SK-N-SH (cell line): ENCODE results near the gene SEMA3B. TPM values are rescaled to one million over a fixed set of nuclear protein-coding genes. Genes with fewer than 3 reads are reported as not detected.
A peak's percentile ranks its signal among the peaks of the same experiment; 100 is the strongest.
"Not testable (repeated sequence)": the region's sequence is repeated elsewhere in the genome, so short reads cannot be mapped to it uniquely, and the experiment has no call there.

Experiments
- CTCF ChIA-PET: fragments of 300-600, 350-600 bp; formaldehyde crosslinking; extraction: SDS; loops from one replicate; lab custom pipeline; 2021; lab: Yijun Ruan, JAX
- POLR2A ChIA-PET: fragments of 350-600 bp; sonication (Branson Sonifier 250); formaldehyde crosslinking; extraction: SDS; loops from one replicate; lab custom pipeline; 2020; ENCODE audit warnings: antibody characterized with exemption, inconsistent platforms; lab: Yijun Ruan, JAX
- DNase-seq: peaks from one replicate; pipeline ENCODE4 v3.0.0; 2012
- H2AFZ ChIP-seq: fragments of 200-600 bp; sonication (generic); 2 replicates; pipeline ENCODE4 v1.8.1; 2016; ENCODE audit warnings: antibody characterized with exemption, mild to moderate bottlenecking, low read depth
- H3F3A ChIP-seq: fragments of 200-600 bp; sonication (generic); replicated peaks from 2 replicates; pipeline ENCODE3; 2016; ENCODE audit warnings: antibody characterized with exemption, mild to moderate bottlenecking; ENCODE audit not compliant: insufficient read depth
- H3K27ac ChIP-seq, 2 experiments: fragments of 200-500 bp in 1 of 2; fragments of 200-600 bp in 1 of 2; sonication (Bioruptor generic) in 1 of 2; sonication (generic), shearing (Covaris generic) in 1 of 2; 2 replicates each; pipeline versions ENCODE4 v1.5.1 to v1.6.1; 2014 to 2016; ENCODE audit warnings: low read depth in 2 of 2, inconsistent platforms in 1 of 2, low read length in 1 of 2, mild to moderate bottlenecking in 1 of 2, mixed read lengths in 1 of 2
- H3K27me3 ChIP-seq: fragments of 200-600 bp; sonication (generic), shearing (Covaris generic); 2 replicates; pipeline ENCODE4 v1.6.1; 2016; ENCODE audit warnings: mixed run types; ENCODE audit not compliant: insufficient read depth
- H3K36me3 ChIP-seq, 2 experiments: fragments of 200-500 bp in 1 of 2; fragments of 200-600 bp in 1 of 2; sonication (Bioruptor generic) in 1 of 2; sonication (generic) in 1 of 2; replicated peaks in 1 of 2; 2 replicates each; pipeline versions ENCODE3 to v1.5.1; 2014 to 2016; ENCODE audit warnings: low read length in 1 of 2, mild to moderate bottlenecking in 1 of 2; ENCODE audit not compliant: insufficient read depth in 2 of 2, control insufficient read depth in 1 of 2
- H3K4me1 ChIP-seq, 2 experiments: fragments of 200-500 bp in 1 of 2; fragments of 200-600 bp in 1 of 2; sonication (Bioruptor generic) in 1 of 2; sonication (generic), shearing (Covaris generic) in 1 of 2; 2 replicates each; pipeline versions ENCODE4 v1.5.1 to v1.6.1; 2014 to 2016; ENCODE audit warnings: low read depth in 1 of 2, low read length in 1 of 2, mixed run types in 1 of 2; ENCODE audit not compliant: insufficient read depth in 2 of 2, control insufficient read depth in 1 of 2
- H3K4me2 ChIP-seq: fragments of 200-600 bp; sonication (generic), shearing (Covaris generic); 2 replicates; pipeline ENCODE4 v1.6.1; 2017; ENCODE audit warnings: mixed run types
- H3K4me3 ChIP-seq, 2 experiments: fragments of 200-500 bp in 1 of 2; fragments of 200-600 bp in 1 of 2; sonication (Bioruptor generic) in 1 of 2; sonication (generic), shearing (Covaris generic) in 1 of 2; 2 replicates each; pipeline versions ENCODE4 v1.5.1 to v1.8.1; 2014 to 2016; ENCODE audit warnings: low read depth in 2 of 2, inconsistent platforms in 1 of 2, low read length in 1 of 2, mild to moderate bottlenecking in 1 of 2, mixed read lengths in 1 of 2, moderate library complexity in 1 of 2
- H3K79me2 ChIP-seq: fragments of 200-600 bp; sonication (generic); 2 replicates; pipeline ENCODE4 v1.8.1; 2017; ENCODE audit warnings: mild to moderate bottlenecking; ENCODE audit not compliant: insufficient read depth
- H3K9ac ChIP-seq: fragments of 200-600 bp; sonication (generic); 2 replicates; pipeline ENCODE4 v1.6.1; 2017; ENCODE audit warnings: mixed run types
- H3K9me2 ChIP-seq: fragments of 200-600 bp; sonication (generic); 2 replicates; pipeline ENCODE4 v1.6.1; 2017; ENCODE audit warnings: mixed run types
- H3K9me3 ChIP-seq: fragments of 200-600 bp; sonication (generic); 2 replicates; pipeline ENCODE4 v1.6.1; 2017; ENCODE audit warnings: mixed run types, mild to moderate bottlenecking, moderate library complexity
- H4K20me1 ChIP-seq: fragments of 200-600 bp; sonication (generic); 2 replicates; pipeline ENCODE4 v1.6.1; 2017; ENCODE audit warnings: mild to moderate bottlenecking, mixed run types; ENCODE audit not compliant: insufficient read depth
- CHD2 ChIP-seq: fragments of 150-350 bp; IDR thresholded peaks from 2 replicates; pipeline ENCODE4 v1.6.1; 2018; ENCODE audit warnings: low read length; ENCODE audit not compliant: partially characterized antibody
- NRF1 ChIP-seq: IDR thresholded peaks from 2 replicates; pipeline ENCODE4 v1.6.1; 2012; ENCODE audit warnings: low read depth, mild to moderate bottlenecking, low read length
- PBX3 ChIP-seq: IDR thresholded peaks from 2 replicates; pipeline ENCODE4; 2012
- RAD21 ChIP-seq: IDR thresholded peaks from 2 replicates; pipeline ENCODE4 v1.6.1; 2012; ENCODE audit warnings: mild to moderate bottlenecking, low read length
- TCF12 ChIP-seq: IDR thresholded peaks from 2 replicates; pipeline ENCODE4 v1.4.0; 2012
- ZBTB33 ChIP-seq: IDR thresholded peaks from 2 replicates; pipeline ENCODE4 v1.4.0; 2012; ENCODE audit warnings: low read depth, borderline replicate concordance
- WGBS: methylation state at CpG from one replicate; pipeline ENCODE4 v1.1.6; 2017; ENCODE audit warnings: low lambda C conversion rate; 5-methylcytosine and 5-hydroxymethylcytosine counted together
- polyA plus RNA-seq, 3 experiments: library from polyadenylated mRNA; depleted of rRNA; stranded (reverse); fragments of >200 nt; gene quantifications; 2 replicates each; pipeline ENCODE4 v1.2.3, GENCODE V29; 2012
- TF ChIP-seq, protein P1 (sequence below): fragments of 150-350 bp; IDR thresholded peaks from 2 replicates; pipeline ENCODE4 v1.6.1; 2016; ENCODE audit warnings: mild to moderate bottlenecking, low read depth, low read length

The SEMA3B gene
- polyA plus RNA-seq, 1 of the 3 experiments (the other 2 are of a cell fraction) = 14.9 TPM

DNA sequence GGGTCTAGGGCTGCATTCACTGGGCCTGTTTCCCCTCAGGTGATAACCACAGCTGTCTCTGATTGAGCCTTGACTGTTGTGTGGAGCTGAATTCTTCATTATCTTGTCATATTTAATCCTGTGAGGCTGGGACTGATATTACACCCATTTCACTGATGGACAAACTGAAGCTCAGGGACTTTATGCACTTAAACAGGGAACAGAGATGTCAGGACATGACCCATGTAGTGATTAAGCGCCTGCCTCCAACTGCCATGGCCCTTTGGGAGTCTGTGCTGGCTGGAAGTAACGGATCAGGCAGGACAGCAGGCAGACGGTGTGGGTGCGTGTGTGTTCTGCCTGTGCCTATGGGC is 25.4 kb upstream of the SEMA3B start:
- Histone ChIP-seq H3K4me1 (peaks cover 37 to 46% of the 10 kb centered on the region in 2 experiments; a peak in 3 of 4 replicates), H3K4me2 (no peak overlapping the region), H4K20me1 (peaks cover 91% of the 10 kb centered on the region), H3K4me3 (no peak overlapping the region), H3K36me3 (peaks cover 0 to 20% of the 10 kb centered on the region in 2 experiments), H3K79me2 (peaks cover 100% of the 10 kb centered on the region), H3K9me3 (no peaks in the 10 kb centered on the region)
- POLR2A ChIA-PET = interaction anchor here (1.8 kb wide), 1 partner anchor 16 kb away, joined by 4 read pairs; no protein-coding TSS in a partner anchor
- CTCF ChIA-PET = interaction anchor here (0.7 to 61.6 kb wide), 9 partner anchors 10 to 122 kb away, joined by 3 to 1375 read pairs (median 4); partner anchors contain the start of genes GNAI2, GNAT1 and IFRD2
- no peak for DNase-seq
- 93% methylated on average over 4 of the region's 4 CpGs for WGBS
- TF ChIP-seq RAD21 (no peak), NRF1 (no peak), CHD2 (no peak), TCF12 (no peak), PBX3 (no peak), ZBTB33 (no peak)
- TF ChIP-seq, protein P1, sequence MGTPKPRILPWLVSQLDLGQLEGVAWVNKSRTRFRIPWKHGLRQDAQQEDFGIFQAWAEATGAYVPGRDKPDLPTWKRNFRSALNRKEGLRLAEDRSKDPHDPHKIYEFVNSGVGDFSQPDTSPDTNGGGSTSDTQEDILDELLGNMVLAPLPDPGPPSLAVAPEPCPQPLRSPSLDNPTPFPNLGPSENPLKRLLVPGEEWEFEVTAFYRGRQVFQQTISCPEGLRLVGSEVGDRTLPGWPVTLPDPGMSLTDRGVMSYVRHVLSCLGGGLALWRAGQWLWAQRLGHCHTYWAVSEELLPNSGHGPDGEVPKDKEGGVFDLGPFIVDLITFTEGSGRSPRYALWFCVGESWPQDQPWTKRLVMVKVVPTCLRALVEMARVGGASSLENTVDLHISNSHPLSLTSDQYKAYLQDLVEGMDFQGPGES = no peak
- TF ChIP-seq, all 33 proteins: peak for 0
- no peaks in the 10 kb centered on the region for H3K27me3 ChIP-seq
- peaks cover 43% of the 10 kb centered on the region for H3F3A ChIP-seq
- peak overlapping the region in 1 of 2 experiments; percentile 17; a peak in 2 of 4 replicates for H3K27ac ChIP-seq
- no peak overlapping the region for H3K9ac ChIP-seq
- no peak overlapping the region for H2AFZ ChIP-seq
- no peaks in the 10 kb centered on the region for H3K9me2 ChIP-seq

- peaks cover 0 to 12% of the 10 kb centered on the region in 2 experiments for H3K36me3 ChIP-seq
- H3K9me3 ChIP-seq, POLR2A ChIA-PET, H3K9ac ChIP-seq, H3K4me2 ChIP-seq, DNase-seq, H3K27me3 ChIP-seq, H3K9me2 ChIP-seq, H2AFZ ChIP-seq, H3K4me3 ChIP-seq: not testable (repeated sequence)
- H3K4me1 ChIP-seq = peaks cover 35 to 36% of the 10 kb centered on the region in 2 experiments; a peak in 3 of 4 replicates
- H3F3A ChIP-seq = peaks cover 43% of the 10 kb centered on the region
- H3K79me2 ChIP-seq = peaks cover 100% of the 10 kb centered on the region
- WGBS = 91% methylated on average over 5 of the region's 6 CpGs
- H4K20me1 ChIP-seq = peaks cover 91% of the 10 kb centered on the region
- H3K27ac ChIP-seq = peak overlapping the region in 1 of 2 experiments; percentile 72; a peak in 3 of 4 replicates
- CTCF ChIA-PET = interaction anchor here (0.7 to 61.6 kb wide), 7 partner anchors 13 to 78 kb away, joined by 3 to 1375 read pairs (median 3); partner anchors contain the start of genes GNAI2 and GNAT1
Observed at GRCh38 chr3:50244813-50245212, 24.1 kb upstream of the SEMA3B start.
